Raji (cell line): ENCODE results near the gene NR3C1.

Experiments used
- POLR2A ChIP-seq: IDR thresholded peaks from 2 replicates; pipeline ENCODE4 v1.6.1; 2011; ENCODE audit warnings: low read depth, low read length, control low read depth; ENCODE audit not compliant: insufficient read depth

Gene NR3C1

GRCh38 chr5:143405063-143405848 lies 1.8 kb upstream of the NR3C1 start:
- peak; percentile 76 for TF ChIP-seq POLR2A

GRCh38 chr5:143404416-143405062 lies 1.1 kb upstream of the NR3C1 start:
- TF ChIP-seq POLR2A, result no peak

- no peak for TF ChIP-seq POLR2A
These were observed 223 bp downstream of the NR3C1 start for GRCh38 chr5:143403334-143403592.

GRCh38 chr5:143402553-143403333 lies 743 bp downstream of the NR3C1 start:
- 0 out of 2 replicates have a peak, but pooled peaks have one; percentile 24 for TF ChIP-seq POLR2A

- no peak for TF ChIP-seq POLR2A
These were observed 1.4 kb downstream of the NR3C1 start for GRCh38 chr5:143402017-143402552.

- TF ChIP-seq POLR2A, result no peak
These were observed 2.1 kb downstream of the NR3C1 start for GRCh38 chr5:143401227-143402016.

- TF ChIP-seq POLR2A, result no peak
These were observed 2.8 kb downstream of the NR3C1 start for GRCh38 chr5:143400541-143401226.

- no peak for TF ChIP-seq POLR2A
These were observed 3.6 kb downstream of the NR3C1 start for GRCh38 chr5:143399616-143400540.

- no peak for TF ChIP-seq POLR2A
These were observed 4.8 kb downstream of the NR3C1 start for GRCh38 chr5:143398451-143399237.

- no peak for TF ChIP-seq POLR2A
These were observed 5.5 kb downstream of the NR3C1 start for GRCh38 chr5:143398053-143398355.

- no peak for TF ChIP-seq POLR2A
These were observed 6.0 kb downstream of the NR3C1 start for GRCh38 chr5:143397302-143398052.

GRCh38 chr5:143396353-143396940 lies 7.0 kb downstream of the NR3C1 start:
- no peak for TF ChIP-seq POLR2A
